WI38 (cell line): ENCODE results near the gene TEX52.

Experiments used
- H3K4me3 ChIP-seq: 2 replicates; pipeline ENCODE4 v1.5.1; 2011; ENCODE audit warnings: low read depth, mild to moderate bottlenecking, control low read depth, low read length
- CTCF ChIP-seq: IDR thresholded peaks from 2 replicates; pipeline ENCODE4 v1.5.1; 2012; ENCODE audit warnings: low read depth, mild to moderate bottlenecking, control low read depth, low read length

TEX52 gene

GRCh38 chr12:2829275-2829674, 27.6 kb downstream of the TEX52 start:
- no peak overlapping the region for H3K4me3 ChIP-seq
- no peak for TF ChIP-seq CTCF

GRCh38 chr12:2826721-2827515, 29.9 kb downstream of the TEX52 start:
- TF ChIP-seq CTCF = no peak
- no peak overlapping the region for H3K4me3 ChIP-seq

DNA sequence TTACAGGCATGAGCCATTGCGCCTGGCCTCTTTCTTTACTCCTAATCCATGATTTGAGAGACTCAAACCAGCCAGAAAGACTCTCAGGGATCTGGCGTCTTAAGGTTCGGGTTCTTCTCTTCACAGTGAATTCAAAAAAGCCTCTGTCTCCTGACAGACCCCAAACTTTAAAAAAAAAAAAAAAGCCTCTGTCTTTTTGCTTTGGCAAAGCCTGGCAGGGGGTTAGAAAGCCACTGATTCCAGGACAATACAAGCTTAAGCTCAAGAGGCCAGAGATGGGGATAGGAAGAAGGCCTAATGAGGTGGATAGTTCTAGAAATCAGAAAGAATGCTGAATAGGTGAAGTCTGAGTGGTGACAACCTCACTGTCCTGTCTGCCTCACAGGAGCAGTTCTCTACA, 30.8 kb downstream of the TEX52 start:
- TF ChIP-seq CTCF = no peak
- H3K4me3 ChIP-seq = no peak overlapping the region

- H3K4me3 ChIP-seq = no peak overlapping the region
- no peak for TF ChIP-seq CTCF
Observed at GRCh38 chr12:2825132-2825531, 31.7 kb downstream of the TEX52 start.

- H3K4me3 ChIP-seq = no peak overlapping the region
- no peak for TF ChIP-seq CTCF
Observed at GRCh38 chr12:2824541-2824940, 32.3 kb downstream of the TEX52 start.

- no peak overlapping the region for H3K4me3 ChIP-seq
- no peak for TF ChIP-seq CTCF
Observed at GRCh38 chr12:2823483-2823882, 33.4 kb downstream of the TEX52 start.

DNA sequence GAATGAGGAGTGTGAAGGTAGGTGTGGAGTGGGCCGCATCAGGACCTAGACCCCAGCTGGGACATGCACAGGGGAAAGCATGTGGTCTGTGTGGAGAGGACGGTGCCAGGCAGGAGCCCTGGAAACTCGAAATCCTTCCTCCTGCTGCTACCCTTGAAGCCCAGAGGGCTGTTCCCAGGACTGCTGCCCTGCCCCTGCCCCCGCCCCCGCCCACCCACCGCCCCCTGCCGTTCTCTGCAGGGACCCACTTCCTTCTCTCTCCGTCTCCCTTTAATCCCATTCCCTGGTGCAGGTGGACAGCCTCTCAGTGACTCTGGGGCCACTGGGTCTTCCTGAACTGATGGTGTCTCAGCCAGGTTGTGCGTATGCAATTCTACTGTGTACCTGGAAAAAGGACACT, 36.4 kb downstream of the TEX52 start:
- TF ChIP-seq CTCF = no peak

More for the DNA sequence above, 36.4 kb downstream of the TEX52 start:
- H3K4me3 ChIP-seq = no peak overlapping the region
